OCI-LY7 (cell line): ENCODE results near the gene ATP6V1E1. TPM values are rescaled to one million over a fixed set of nuclear protein-coding genes. Genes with fewer than 3 reads are reported as not detected.

Experiments used
- BruUV-seq: library from RNA; stranded (reverse); fragments of 400-500 nt; replicated peaks from 2 replicates; lab custom pipeline; 2021; lab: Mats Ljungman, UMichigan
- CTCF ChIA-PET: fragments of 300-600 bp; sonication (Branson Sonifier 250); formaldehyde crosslinking; loops from one replicate; lab custom pipeline; 2022; ENCODE audit warnings: antibody characterized with exemption; ENCODE audit not compliant: unreplicated experiment; lab: Charles Lee
- POLR2A ChIA-PET: fragments of 300-600 bp; sonication (Branson Sonifier 250); formaldehyde crosslinking; loops from one replicate; lab custom pipeline; 2022; ENCODE audit warnings: antibody characterized with exemption; lab: Charles Lee
- DNase-seq: peaks from one replicate; pipeline ENCODE4 v3.0.0-alpha.2; 2015; ENCODE audit warnings: low spot score
- H2AFZ ChIP-seq: fragments of 200-600 bp; sonication (generic), shearing (Covaris generic); 2 replicates; pipeline ENCODE4 v1.6.1; 2014; ENCODE audit warnings: mild to moderate bottlenecking, antibody characterized with exemption, low read length, moderate library complexity
- H3K27ac ChIP-seq: fragments of 200-600 bp; sonication (generic); 2 replicates; pipeline ENCODE4 v1.5.1; 2014; ENCODE audit warnings: mixed run types, low read depth, mild to moderate bottlenecking, moderate library complexity, low read length, inconsistent platforms; ENCODE audit not compliant: poor library complexity, severe bottlenecking
- H3K36me3 ChIP-seq: fragments of 200-600 bp; sonication (generic); 2 replicates; pipeline ENCODE4 v1.6.1; 2014; ENCODE audit warnings: mild to moderate bottlenecking, antibody characterized with exemption, low read length, moderate library complexity, mixed read lengths; ENCODE audit not compliant: insufficient read depth
- H3K4me1 ChIP-seq: fragments of 200-600 bp; sonication (generic); 2 replicates; pipeline ENCODE4 v1.5.1; 2014; ENCODE audit warnings: mild to moderate bottlenecking, low read length; ENCODE audit not compliant: insufficient read depth, poor library complexity, severe bottlenecking
- H3K4me2 ChIP-seq: fragments of 200-600 bp; sonication (generic); 2 replicates; pipeline ENCODE4 v1.6.1; 2014; ENCODE audit warnings: mild to moderate bottlenecking, low read length
- H3K4me3 ChIP-seq: fragments of 200-600 bp; sonication (generic); 2 replicates; pipeline ENCODE4 v1.5.1; 2014; ENCODE audit warnings: mild to moderate bottlenecking, low read depth, low read length; ENCODE audit not compliant: poor library complexity, severe bottlenecking
- H3K79me2 ChIP-seq: fragments of 200-600 bp; sonication (generic); 2 replicates; pipeline ENCODE4 v1.6.1; 2016; ENCODE audit warnings: low read depth, mild to moderate bottlenecking, low read length, moderate library complexity, mixed read lengths; ENCODE audit not compliant: insufficient read depth
- H3K9me2 ChIP-seq: fragments of 200-600 bp; sonication (generic); 2 replicates; pipeline ENCODE4 v1.6.1; 2016; ENCODE audit warnings: mild to moderate bottlenecking, low read length, mixed read lengths; ENCODE audit not compliant: insufficient read depth
- H3K9me3 ChIP-seq: fragments of 200-600 bp; sonication (generic); 2 replicates; pipeline ENCODE4 v1.6.1; 2014; ENCODE audit warnings: mild to moderate bottlenecking, mixed run types, low read length, mixed read lengths
- H4K20me1 ChIP-seq: fragments of 200-600 bp; sonication (generic); 2 replicates; pipeline ENCODE4 v1.6.1; 2014; ENCODE audit warnings: mild to moderate bottlenecking, antibody characterized with exemption, low read length, moderate library complexity, mixed read lengths; ENCODE audit not compliant: insufficient read depth
- EZH2phosphoT487 ChIP-seq: fragments of 200-600 bp; sonication (generic); IDR thresholded peaks from 2 replicates; pipeline ENCODE4 v1.6.1; 2018; ENCODE audit warnings: low read depth, borderline replicate concordance, mild to moderate bottlenecking, mixed run types, antibody characterized with exemption, low read length, moderate library complexity, mixed read lengths
- intact Hi-C: fragments of 100-400 bp; cut with micrococcal nuclease; formaldehyde crosslinking; loops from one replicate; pipeline ENCODE4 v1.10.0; 2022; ENCODE audit not compliant: unreplicated experiment
- total RNA-seq, 2 experiments: library from RNA; depleted of rRNA in 1 of 2; stranded (reverse); fragments of >200 nt in 1 of 2; shearing (Covaris generic) in 1 of 2; gene quantifications; 2 replicates each; pipeline ENCODE4 v1.2.3, GENCODE V29; 2014 to 2022
- TF ChIP-seq, protein P1 (sequence below): fragments of 200-600 bp; sonication (generic); conservative IDR thresholded peaks from 2 replicates; pipeline ENCODE4 v1.5.1; 2014; ENCODE audit warnings: mild to moderate bottlenecking, antibody characterized with exemption, low read length, moderate library complexity, mixed read lengths

Gene ATP6V1E1
- total RNA-seq, 2 experiments from 2014 or later: 82.2 to 100 TPM

DNA sequence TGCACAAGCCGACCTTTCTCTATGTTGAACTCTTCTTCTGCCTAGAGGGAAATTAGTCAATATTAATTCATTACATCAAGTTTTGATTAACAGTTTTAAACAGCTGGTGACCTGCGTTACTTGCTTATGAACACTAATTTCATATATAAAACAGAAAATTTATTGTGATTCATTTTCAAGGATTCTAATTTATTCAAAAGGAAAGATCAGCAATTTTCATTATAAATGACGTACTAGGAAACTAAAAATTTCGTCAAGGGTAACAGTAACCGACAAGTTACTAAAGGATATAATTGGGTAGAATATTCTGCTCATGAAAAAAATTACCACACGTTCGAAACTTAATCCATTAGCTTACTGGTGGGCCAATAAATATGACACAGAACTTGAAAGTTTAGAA, 15.3 kb downstream of the ATP6V1E1 start:
- POLR2A ChIA-PET: interaction anchor here (0.6 kb wide), 1 partner anchor 80 kb away, joined by 3 read pairs; no protein-coding TSS in a partner anchor
- no peaks in the 10 kb centered on the region for H3K9me3 ChIP-seq
- intact Hi-C loops: no loop called here

DNA sequence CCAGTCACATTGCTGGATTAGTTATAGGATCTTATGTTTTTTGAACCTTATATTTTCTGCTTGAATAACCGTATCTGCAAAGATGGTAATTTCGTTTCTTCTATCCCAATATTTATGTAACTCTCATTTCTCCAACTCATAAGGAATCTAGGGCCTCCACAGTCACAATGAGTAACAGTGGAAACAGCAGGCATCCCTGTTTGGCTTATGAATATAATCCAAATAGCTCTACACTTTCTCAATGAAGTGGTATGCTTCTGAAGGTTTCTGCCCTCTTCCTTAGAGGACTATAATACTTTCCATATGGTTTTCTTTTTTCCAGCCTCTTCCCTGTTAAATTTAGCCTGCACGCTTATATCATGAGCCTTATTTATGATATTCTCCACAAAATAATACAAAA, 16.5 kb downstream of the ATP6V1E1 start:
- no peaks in the 10 kb centered on the region for H3K9me2 ChIP-seq
- H3K4me3 ChIP-seq: no peak overlapping the region
- DNase-seq: no peak
- peaks cover 59% of the 10 kb centered on the region for H3K36me3 ChIP-seq
- no peak overlapping the region for H3K4me2 ChIP-seq
- no peaks in the 10 kb centered on the region for H3K9me3 ChIP-seq
- POLR2A ChIA-PET: interaction anchor here (0.7 kb wide), 1 partner anchor 8 kb away, joined by 3 read pairs; no protein-coding TSS in a partner anchor
- peaks cover 5% of the 10 kb centered on the region; the same call in 1 of the 2 replicates for H3K79me2 ChIP-seq
- TF ChIP-seq, protein P1, sequence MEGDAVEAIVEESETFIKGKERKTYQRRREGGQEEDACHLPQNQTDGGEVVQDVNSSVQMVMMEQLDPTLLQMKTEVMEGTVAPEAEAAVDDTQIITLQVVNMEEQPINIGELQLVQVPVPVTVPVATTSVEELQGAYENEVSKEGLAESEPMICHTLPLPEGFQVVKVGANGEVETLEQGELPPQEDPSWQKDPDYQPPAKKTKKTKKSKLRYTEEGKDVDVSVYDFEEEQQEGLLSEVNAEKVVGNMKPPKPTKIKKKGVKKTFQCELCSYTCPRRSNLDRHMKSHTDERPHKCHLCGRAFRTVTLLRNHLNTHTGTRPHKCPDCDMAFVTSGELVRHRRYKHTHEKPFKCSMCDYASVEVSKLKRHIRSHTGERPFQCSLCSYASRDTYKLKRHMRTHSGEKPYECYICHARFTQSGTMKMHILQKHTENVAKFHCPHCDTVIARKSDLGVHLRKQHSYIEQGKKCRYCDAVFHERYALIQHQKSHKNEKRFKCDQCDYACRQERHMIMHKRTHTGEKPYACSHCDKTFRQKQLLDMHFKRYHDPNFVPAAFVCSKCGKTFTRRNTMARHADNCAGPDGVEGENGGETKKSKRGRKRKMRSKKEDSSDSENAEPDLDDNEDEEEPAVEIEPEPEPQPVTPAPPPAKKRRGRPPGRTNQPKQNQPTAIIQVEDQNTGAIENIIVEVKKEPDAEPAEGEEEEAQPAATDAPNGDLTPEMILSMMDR: no peak
- no peak for TF ChIP-seq EZH2phosphoT487
- no peak overlapping the region for H2AFZ ChIP-seq
- intact Hi-C loops: no loop called here
- no peaks in the 10 kb centered on the region for H4K20me1 ChIP-seq
- H3K4me1 ChIP-seq: no peaks in the 10 kb centered on the region
- CTCF ChIA-PET: no interaction called here
- no peak overlapping the region for H3K27ac ChIP-seq
- BruUV-seq: no TSS peak

More for the DNA sequence above, 15.3 kb downstream of the ATP6V1E1 start:
- peaks cover 59% of the 10 kb centered on the region for H3K36me3 ChIP-seq
- H3K4me1 ChIP-seq: no peaks in the 10 kb centered on the region
- TF ChIP-seq, protein P1: no peak
- TF ChIP-seq EZH2phosphoT487: no peak
- no peak overlapping the region for H3K4me3 ChIP-seq
- no peak for DNase-seq
- no peak overlapping the region for H3K27ac ChIP-seq
- CTCF ChIA-PET: no interaction called here
- peaks cover 5% of the 10 kb centered on the region; the same call in 1 of the 2 replicates for H3K79me2 ChIP-seq
- H3K9me2 ChIP-seq: no peaks in the 10 kb centered on the region
- BruUV-seq: no TSS peak
- H3K4me2 ChIP-seq: no peak overlapping the region
- no peak overlapping the region for H2AFZ ChIP-seq
- H4K20me1 ChIP-seq: no peaks in the 10 kb centered on the region

DNA sequence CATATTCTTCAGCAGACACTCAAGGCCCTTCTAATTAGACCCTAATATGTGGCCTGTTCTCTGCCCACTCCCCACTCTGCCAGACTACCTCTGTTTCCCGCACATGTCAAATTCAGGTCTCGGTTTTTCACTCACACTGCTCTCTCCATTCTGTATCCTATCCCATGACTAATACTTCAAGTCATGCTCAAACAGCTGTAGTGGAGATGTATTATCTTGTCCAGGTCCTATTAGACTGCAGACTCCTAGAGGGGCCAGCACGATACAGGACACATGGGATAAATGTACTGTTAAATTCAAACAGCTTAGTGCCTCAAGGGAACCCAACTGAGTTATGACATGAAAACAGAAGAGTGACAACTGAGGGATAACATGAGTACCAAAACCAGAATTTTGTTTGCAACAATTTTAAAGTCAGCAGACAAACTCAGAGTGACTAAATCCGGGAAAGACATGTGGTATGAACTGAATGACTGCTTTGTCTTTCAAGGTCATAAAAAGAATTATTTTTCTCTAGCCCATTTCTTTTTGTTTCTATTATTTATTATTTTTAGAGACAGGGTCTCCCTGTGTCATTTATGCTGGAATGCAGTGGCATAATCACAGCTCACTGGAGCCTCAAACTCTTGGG, 20.5 kb downstream of the ATP6V1E1 start:
- H3K36me3 ChIP-seq: peaks cover 77% of the 10 kb centered on the region
- H3K79me2 ChIP-seq: peaks cover 5% of the 10 kb centered on the region; the same call in 1 of the 2 replicates
- POLR2A ChIA-PET: no interaction called here

More for the DNA sequence above, 20.5 kb downstream of the ATP6V1E1 start:
- CTCF ChIA-PET: no interaction called here
- BruUV-seq: no TSS peak
- TF ChIP-seq, protein P1: no peak
- no peak for TF ChIP-seq EZH2phosphoT487
- intact Hi-C loops: no loop called here
- no peaks in the 10 kb centered on the region for H3K4me1 ChIP-seq
- no peak overlapping the region for H3K27ac ChIP-seq
- no peak for DNase-seq
- H3K4me3 ChIP-seq: no peak overlapping the region
- no peak overlapping the region for H2AFZ ChIP-seq
- no peaks in the 10 kb centered on the region for H3K9me3 ChIP-seq
- H3K9me2 ChIP-seq: no peaks in the 10 kb centered on the region
- H4K20me1 ChIP-seq: no peaks in the 10 kb centered on the region
- no peak overlapping the region for H3K4me2 ChIP-seq
